Keratinocyte (primary cell): ENCODE data around the gene OR6C75. TPM values are rescaled to one million over a fixed set of nuclear protein-coding genes. Genes with fewer than 3 reads are reported as not detected.

ENCODE experiments used
- DNase-seq: peaks from one replicate; pipeline ENCODE4 v3.0.0-alpha.2; 2011; ENCODE audit warnings: low read depth, missing footprints, low spot score
- FAIRE-seq: peaks from 2 replicates; lab custom pipeline; 2011; peaks lifted over from hg19 to GRCh38; lab: Jason Lieb, UNC
- H2AFZ ChIP-seq: 2 replicates; pipeline ENCODE4 v1.6.0; 2012; ENCODE audit warnings: low read length, control low read depth, inconsistent platforms; ENCODE audit not compliant: control insufficient read depth
- H3K27ac ChIP-seq: 2 replicates; pipeline ENCODE4 v1.5.1; 2011; ENCODE audit warnings: low read length; ENCODE audit not compliant: control insufficient read depth, insufficient read depth
- H3K27me3 ChIP-seq: 3 replicates; pipeline ENCODE4 v1.6.0; 2011; ENCODE audit warnings: low read length; ENCODE audit not compliant: control insufficient read depth, insufficient read depth; ENCODE audit errors: extremely low read depth
- H3K36me3 ChIP-seq, 2 experiments: 2 replicates in 1 of 2; 3 replicates in 1 of 2; pipeline ENCODE4 v1.5.1; 2011; ENCODE audit warnings: low read length in 2 of 2, mild to moderate bottlenecking in 1 of 2; ENCODE audit not compliant: control insufficient read depth in 2 of 2, insufficient read depth in 2 of 2; ENCODE audit errors: extremely low read depth in 1 of 2
- H3K4me1 ChIP-seq: 3 replicates; pipeline ENCODE4 v1.5.1; 2011; ENCODE audit warnings: low read length; ENCODE audit not compliant: control insufficient read depth, insufficient read depth; ENCODE audit errors: extremely low read depth
- H3K4me2 ChIP-seq: 3 replicates; pipeline ENCODE4 v1.6.0; 2011; ENCODE audit warnings: low read depth, low read length; ENCODE audit not compliant: control insufficient read depth, insufficient read depth; ENCODE audit errors: extremely low read depth
- H3K4me3 ChIP-seq, 3 experiments: fragments of 200-600 bp in 1 of 3; sonication (generic) in 1 of 3; 2 replicates in 2 of 3; 3 replicates in 1 of 3; pipeline ENCODE4 v1.5.1; 2011 to 2016; ENCODE audit warnings: low read length in 3 of 3, mild to moderate bottlenecking in 3 of 3, control low read depth in 2 of 3, inconsistent platforms in 1 of 3, low read depth in 1 of 3, mixed read lengths in 1 of 3, mixed run types in 1 of 3, moderate library complexity in 1 of 3; ENCODE audit not compliant: control insufficient read depth in 2 of 3, insufficient read depth in 2 of 3; ENCODE audit errors: extremely low read depth in 1 of 3
- H3K79me2 ChIP-seq: 2 replicates; pipeline ENCODE4 v1.6.0; 2012; ENCODE audit warnings: low read length; ENCODE audit not compliant: control insufficient read depth, insufficient read depth
- H3K9ac ChIP-seq: 3 replicates; pipeline ENCODE4 v1.6.0; 2011; ENCODE audit warnings: low read length; ENCODE audit not compliant: control insufficient read depth, insufficient read depth; ENCODE audit errors: extremely low read depth
- H3K9me1 ChIP-seq: 3 replicates; pipeline ENCODE4 v1.6.0; 2011; ENCODE audit warnings: low read length; ENCODE audit not compliant: control insufficient read depth, insufficient read depth; ENCODE audit errors: extremely low read depth
- H3K9me3 ChIP-seq: 2 replicates; pipeline ENCODE4 v1.5.1; 2012; ENCODE audit warnings: low read depth, low read length; ENCODE audit not compliant: control insufficient read depth
- H4K20me1 ChIP-seq: 3 replicates; pipeline ENCODE4 v1.6.0; 2011; ENCODE audit warnings: low read length; ENCODE audit not compliant: control insufficient read depth, insufficient read depth; ENCODE audit errors: extremely low read depth
- CTCF ChIP-seq, 3 experiments: IDR thresholded peaks in 1 of 3; conservative IDR thresholded peaks in 1 of 3; optimal IDR thresholded peaks in 1 of 3; 2 replicates in 2 of 3; 3 replicates in 1 of 3; pipeline versions ENCODE3 to v1.5.1; 2011; ENCODE audit warnings: low read length in 3 of 3, mild to moderate bottlenecking in 3 of 3, moderate library complexity in 2 of 3, control low read depth in 1 of 3, inconsistent platforms in 1 of 3; ENCODE audit not compliant: insufficient read depth in 2 of 3; ENCODE audit errors: extremely low read depth in 1 of 3
- EZH2 ChIP-seq: IDR thresholded peaks from one replicate; pipeline ENCODE4 v1.6.1; 2012; ENCODE audit warnings: inconsistent platforms, mild to moderate bottlenecking, low read length, moderate library complexity
- dilution Hi-C: fragments of 300-500 bp; cut with MboI; formaldehyde crosslinking; loops from one replicate; pipeline ENCODE4 v1.7.0; 2020; ENCODE audit warnings: low sequenced_read_pairs; ENCODE audit not compliant: extremely low pct_ligation_motif_present
- polyA plus RNA-seq, 5 experiments: library from polyadenylated mRNA; depleted of rRNA in 3 of 5; stranded (reverse) in 3 of 5; stranded (forward) in 1 of 5; unstranded in 1 of 5; fragments of >200 nt; gene quantifications; 1 replicate in 1 of 5; 2 replicates in 3 of 5; 3 replicates in 1 of 5; pipeline versions ENCODE4 v1.2.1 to v1.2.3, GENCODE V29; 2011 to 2012; ENCODE audit warnings: missing spikeins in 2 of 5, low read depth in 1 of 5, low replicate concordance in 1 of 5

Gene OR6C75
- polyA plus RNA-seq, 1 donor (not counting 4 experiments of a cell fraction or from before 2014, with no cell fraction given): not detected

DNA sequence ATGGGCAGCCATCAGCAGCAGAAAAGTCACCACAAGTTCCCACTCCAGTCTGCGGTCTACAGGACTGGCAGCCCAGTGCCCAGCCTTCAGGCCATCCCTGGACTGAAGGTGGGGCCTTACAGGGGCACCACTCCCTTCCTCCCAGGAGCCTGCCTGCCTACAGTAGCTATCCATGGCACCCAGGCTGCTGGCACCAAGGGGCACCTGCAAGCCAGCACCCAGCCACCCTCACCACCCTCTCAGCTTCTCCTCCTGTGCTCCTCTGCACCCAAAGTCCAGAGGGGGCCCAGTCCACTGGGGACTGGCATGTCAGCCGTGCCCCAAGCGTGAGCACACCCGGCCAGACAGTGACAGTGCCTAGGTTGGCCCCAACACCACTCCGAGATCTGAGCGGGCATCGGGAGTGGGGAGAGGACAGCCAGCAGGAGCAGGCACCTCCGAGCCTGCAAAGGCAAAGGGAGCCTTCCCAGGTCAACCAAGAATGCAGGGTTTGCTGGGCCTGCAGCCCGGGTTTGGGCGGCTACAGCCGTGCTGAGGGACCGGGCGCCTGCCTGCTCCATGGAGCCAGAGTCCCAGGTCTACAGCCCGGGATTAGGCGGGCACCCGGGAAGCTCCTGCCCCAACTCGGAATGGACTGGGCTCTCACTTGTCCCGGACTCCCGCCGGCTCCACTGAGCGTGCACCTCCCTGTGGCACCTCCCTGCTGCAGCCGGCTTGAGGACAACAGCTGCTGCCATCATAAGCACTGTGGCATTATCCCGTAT, 29.4 kb downstream of the OR6C75 start:
- no peak overlapping the region for H3K9ac ChIP-seq
- no peaks in the 10 kb centered on the region for H3K4me1 ChIP-seq
- dilution Hi-C loops: no loop called here
- H3K36me3 ChIP-seq: no peaks in the 10 kb centered on the region
- no peak overlapping the region for H2AFZ ChIP-seq
- H3K4me2 ChIP-seq: no peak overlapping the region
- H3K79me2 ChIP-seq: no peaks in the 10 kb centered on the region
- no peaks in the 10 kb centered on the region for H3K9me1 ChIP-seq
- no peak overlapping the region for H3K27ac ChIP-seq
- DNase-seq (no peak), FAIRE-seq (no peak)
- H3K9me3 ChIP-seq: no peaks in the 10 kb centered on the region
- H3K27me3 ChIP-seq: no peaks in the 10 kb centered on the region
- no peaks in the 10 kb centered on the region for H4K20me1 ChIP-seq
- TF ChIP-seq CTCF (optimal IDR thresholded peaks at IDR 0.05 in 1 of 3, IDR thresholded peaks at IDR 0.05 in 1 of 3, conservative IDR thresholded peaks at IDR 0.05 in 1 of 3; ENCODE audit: extremely low read depth in 1 of 3, insufficient read depth in 2 of 3, low read length in 3 of 3) (no peak), EZH2 (no peak)
- H3K4me3 ChIP-seq: no peak overlapping the region

- no peaks in the 10 kb centered on the region for H3K79me2 ChIP-seq
- no peaks in the 10 kb centered on the region for H3K9me1 ChIP-seq
- H3K4me3 ChIP-seq: no peak overlapping the region
- no peaks in the 10 kb centered on the region for H3K36me3 ChIP-seq
- H3K27me3 ChIP-seq: no peaks in the 10 kb centered on the region
- dilution Hi-C loops: no loop called here
- H3K9me3 ChIP-seq: no peaks in the 10 kb centered on the region
- no peaks in the 10 kb centered on the region for H4K20me1 ChIP-seq
- no peak overlapping the region for H2AFZ ChIP-seq
- DNase-seq (no peak), FAIRE-seq (no peak)
- no peak overlapping the region for H3K4me2 ChIP-seq
- H3K4me1 ChIP-seq: no peaks in the 10 kb centered on the region
- H3K27ac ChIP-seq: no peak overlapping the region
- no peak overlapping the region for H3K9ac ChIP-seq
- TF ChIP-seq EZH2: no peak
- no peak for TF ChIP-seq CTCF (optimal IDR thresholded peaks at IDR 0.05 in 1 of 3, IDR thresholded peaks at IDR 0.05 in 1 of 3, conservative IDR thresholded peaks at IDR 0.05 in 1 of 3; ENCODE audit: extremely low read depth in 1 of 3, insufficient read depth in 2 of 3, low read length in 3 of 3)
Observed at GRCh38 chr12:55396326-55396725, 33.6 kb downstream of the OR6C75 start.
